Measurements from ENCODE around the gene CEACAM3.

DNA sequence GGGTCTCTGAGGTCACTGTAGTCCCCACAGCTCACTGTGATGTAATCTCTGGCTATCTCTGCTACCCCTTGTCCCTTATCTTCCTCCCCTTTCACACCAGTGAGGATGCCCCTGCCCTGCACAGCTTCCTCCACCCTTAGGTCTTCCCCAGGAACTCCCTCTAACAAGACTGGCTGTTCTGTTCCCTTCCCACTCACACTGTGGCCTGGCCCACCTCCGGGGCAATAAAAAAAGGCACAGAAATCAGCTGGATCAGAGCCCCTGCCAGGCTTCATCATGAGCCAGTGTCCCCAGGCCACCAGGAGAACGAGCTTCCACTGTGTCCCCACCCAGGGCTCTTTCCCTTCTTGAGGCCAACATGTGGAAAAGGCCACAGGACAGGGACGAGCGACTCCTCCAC is 4.6 kb downstream of the CEACAM3 start:
- TF ChIP-seq EZH2phosphoT487 (IDR thresholded peaks at IDR 0.05; ENCODE audit: low read depth), result no peak
- TF ChIP-seq, protein P1, sequence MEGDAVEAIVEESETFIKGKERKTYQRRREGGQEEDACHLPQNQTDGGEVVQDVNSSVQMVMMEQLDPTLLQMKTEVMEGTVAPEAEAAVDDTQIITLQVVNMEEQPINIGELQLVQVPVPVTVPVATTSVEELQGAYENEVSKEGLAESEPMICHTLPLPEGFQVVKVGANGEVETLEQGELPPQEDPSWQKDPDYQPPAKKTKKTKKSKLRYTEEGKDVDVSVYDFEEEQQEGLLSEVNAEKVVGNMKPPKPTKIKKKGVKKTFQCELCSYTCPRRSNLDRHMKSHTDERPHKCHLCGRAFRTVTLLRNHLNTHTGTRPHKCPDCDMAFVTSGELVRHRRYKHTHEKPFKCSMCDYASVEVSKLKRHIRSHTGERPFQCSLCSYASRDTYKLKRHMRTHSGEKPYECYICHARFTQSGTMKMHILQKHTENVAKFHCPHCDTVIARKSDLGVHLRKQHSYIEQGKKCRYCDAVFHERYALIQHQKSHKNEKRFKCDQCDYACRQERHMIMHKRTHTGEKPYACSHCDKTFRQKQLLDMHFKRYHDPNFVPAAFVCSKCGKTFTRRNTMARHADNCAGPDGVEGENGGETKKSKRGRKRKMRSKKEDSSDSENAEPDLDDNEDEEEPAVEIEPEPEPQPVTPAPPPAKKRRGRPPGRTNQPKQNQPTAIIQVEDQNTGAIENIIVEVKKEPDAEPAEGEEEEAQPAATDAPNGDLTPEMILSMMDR (IDR thresholded peaks at IDR 0.05; ENCODE audit: low read depth, low read length), result no peak

Measured in OCI-LY3 (cell line).